CD4-positive, alpha-beta T cell treated with Interleukin-2 at 100 ng/mL for 4 hours (primary cell): ENCODE data around the gene C1orf56.

ENCODE experiments used
- DNase-seq: peaks from one replicate; pipeline ENCODE4 v3.0.0-alpha.2; 2020; ENCODE audit warnings: low spot score

C1orf56 gene

DNA sequence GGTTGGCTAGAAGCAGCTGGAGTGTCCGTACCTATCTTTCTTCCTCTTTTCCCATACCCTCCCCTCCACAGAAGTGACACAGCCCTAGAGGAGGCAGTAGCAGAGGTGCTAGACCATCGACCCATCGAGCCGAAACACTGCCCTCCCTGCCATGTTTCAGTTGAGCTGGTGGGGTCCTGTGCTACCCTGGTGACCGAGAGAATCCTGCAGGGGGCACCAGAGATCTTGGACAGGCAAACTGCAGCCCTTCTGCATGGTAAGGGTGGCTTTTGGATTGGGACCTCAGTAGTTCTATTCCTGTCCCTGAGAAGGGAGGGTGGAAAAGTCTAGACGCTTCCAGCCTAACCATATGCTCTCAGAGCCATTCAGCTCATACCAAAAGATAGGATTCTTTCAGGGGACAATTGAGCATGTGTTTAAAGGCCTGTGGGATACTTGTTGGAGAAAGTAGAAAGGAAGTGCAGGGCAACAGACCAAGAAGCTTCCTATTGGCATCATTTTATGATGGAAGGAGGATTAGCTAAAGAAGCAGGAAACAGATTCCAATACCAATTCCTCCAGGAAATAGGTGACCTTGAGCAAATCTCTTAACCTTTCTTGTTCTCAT, 22.9 kb upstream of the C1orf56 start:
- peak; percentile 91 for DNase-seq

GRCh38 chr1:151026460-151026859, 21.1 kb upstream of the C1orf56 start:
- DNase-seq, result no peak

- DNase-seq, result no peak
Observed at GRCh38 chr1:151032164-151032563, 15.4 kb upstream of the C1orf56 start.

DNA sequence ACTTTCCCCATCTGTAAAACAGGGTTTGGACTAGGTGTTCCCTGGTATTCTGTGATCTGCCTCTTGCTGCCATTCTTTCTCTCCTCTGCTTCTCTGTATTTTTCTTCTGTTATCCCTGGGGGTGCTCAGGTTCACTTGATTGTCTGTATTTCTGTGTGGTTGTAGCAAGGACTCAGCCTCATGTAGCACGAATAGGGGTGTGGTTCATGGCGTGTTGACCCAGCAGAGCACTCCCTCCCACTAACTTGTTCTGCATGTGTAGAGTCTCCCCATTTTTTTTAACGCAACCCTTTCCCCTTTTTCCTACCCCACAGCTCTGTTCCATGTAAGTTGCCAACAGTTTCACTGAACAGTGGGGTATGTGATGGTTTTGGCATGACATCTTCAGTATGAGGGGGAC, 12.4 kb upstream of the C1orf56 start:
- no peak for DNase-seq

- no peak for DNase-seq
Observed at GRCh38 chr1:151036356-151036755, 11.2 kb upstream of the C1orf56 start, which contains the start of gene BNIPL. BNIPL (plus strand) TSS chr1:151036586; CDS start chr1:151036726, 140 bp downstream.

DNA sequence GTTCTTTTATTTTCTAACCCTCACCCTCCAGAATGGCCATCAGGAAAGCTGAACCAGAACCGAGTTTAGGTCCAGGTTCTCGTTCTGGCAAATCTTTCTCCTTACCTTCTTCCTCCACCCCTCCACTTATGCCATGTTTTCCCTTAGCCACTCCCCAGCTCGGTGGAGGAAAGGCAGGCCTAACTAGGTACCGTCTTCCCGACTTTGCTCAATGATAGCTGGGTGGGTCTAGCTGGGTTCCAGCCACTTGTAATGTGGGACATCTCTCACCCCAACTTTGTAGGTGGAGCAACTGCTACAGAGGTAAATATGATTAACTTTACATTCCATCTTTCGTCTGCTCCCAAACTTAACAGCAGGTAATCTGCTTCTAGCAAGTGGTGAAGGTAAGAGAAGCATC, 10.5 kb upstream of the C1orf56 start:
- no peak for DNase-seq

DNA sequence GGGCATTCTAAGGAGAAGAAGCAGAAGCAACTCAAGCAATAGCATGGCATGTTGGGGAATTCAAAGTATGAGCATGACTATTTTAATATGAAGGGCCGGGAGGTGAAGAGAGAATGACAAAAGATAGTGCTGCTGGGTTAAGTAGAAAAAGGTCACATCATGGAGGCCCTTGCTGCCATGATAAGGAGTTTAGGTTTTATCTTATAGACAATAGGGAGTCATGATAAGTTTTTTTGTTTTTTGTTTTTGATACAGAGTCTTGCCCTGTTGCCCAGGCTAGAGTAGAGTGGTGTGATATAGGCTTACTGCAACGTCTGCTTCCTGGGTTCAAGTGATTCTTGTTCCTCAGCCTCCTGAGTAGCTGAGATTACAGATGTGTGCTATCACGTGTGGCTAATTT, 8.0 kb upstream of the C1orf56 start:
- no peak for DNase-seq

GRCh38 chr1:151043163-151043562, 4.4 kb upstream of the C1orf56 start:
- DNase-seq, result peak; percentile 26

- DNase-seq, result peak; percentile 65
Observed at GRCh38 chr1:151047925-151048644, 534 bp downstream of the C1orf56 start.

DNA sequence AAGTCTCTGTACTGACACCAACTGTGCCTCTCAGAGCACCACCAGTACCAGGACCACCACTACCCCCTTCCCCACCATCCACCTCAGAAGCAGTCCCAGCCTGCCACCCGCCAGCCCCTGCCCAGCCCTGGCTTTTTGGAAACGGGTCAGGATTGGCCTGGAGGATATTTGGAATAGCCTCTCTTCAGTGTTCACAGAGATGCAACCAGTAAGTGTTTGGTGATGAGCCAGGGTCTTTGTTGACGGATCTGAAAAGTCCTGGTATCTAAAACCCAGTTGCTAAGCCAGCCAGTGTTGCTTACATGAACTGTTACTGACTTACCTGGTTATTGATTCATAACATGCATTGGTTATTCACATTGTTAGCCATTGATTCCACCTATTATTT, 1.1 kb downstream of the C1orf56 start:
- no peak for DNase-seq

GRCh38 chr1:151049458-151049857, 1.9 kb downstream of the C1orf56 start:
- no peak for DNase-seq

- no peak for DNase-seq
Observed at GRCh38 chr1:151050051-151050688, 2.6 kb downstream of the C1orf56 start.

- no peak for DNase-seq
Observed at GRCh38 chr1:151051356-151052009, 3.9 kb downstream of the C1orf56 start.

- DNase-seq, result no peak
Observed at GRCh38 chr1:151054971-151055547, 7.5 kb downstream of the C1orf56 start.

DNA sequence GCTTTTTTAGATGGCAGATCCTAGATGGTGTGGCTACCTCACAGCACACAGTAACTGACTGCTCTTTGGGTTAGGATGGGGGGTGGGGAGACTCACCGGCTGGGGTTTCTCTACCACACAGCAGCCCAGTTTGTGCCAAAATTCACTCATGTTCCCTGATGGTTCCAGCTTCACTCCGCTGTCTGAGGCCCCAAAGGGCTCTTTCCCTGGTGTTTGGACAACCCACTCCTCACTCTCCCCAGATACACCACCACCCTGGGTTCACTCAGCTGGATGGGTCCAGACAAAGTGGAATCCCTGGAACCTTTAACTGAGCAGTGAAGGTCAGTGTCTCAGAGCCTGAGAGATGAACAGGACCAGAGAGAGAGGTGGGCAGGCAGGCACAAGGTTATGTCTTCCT, 8.0 kb downstream of the C1orf56 start:
- no peak for DNase-seq

DNA sequence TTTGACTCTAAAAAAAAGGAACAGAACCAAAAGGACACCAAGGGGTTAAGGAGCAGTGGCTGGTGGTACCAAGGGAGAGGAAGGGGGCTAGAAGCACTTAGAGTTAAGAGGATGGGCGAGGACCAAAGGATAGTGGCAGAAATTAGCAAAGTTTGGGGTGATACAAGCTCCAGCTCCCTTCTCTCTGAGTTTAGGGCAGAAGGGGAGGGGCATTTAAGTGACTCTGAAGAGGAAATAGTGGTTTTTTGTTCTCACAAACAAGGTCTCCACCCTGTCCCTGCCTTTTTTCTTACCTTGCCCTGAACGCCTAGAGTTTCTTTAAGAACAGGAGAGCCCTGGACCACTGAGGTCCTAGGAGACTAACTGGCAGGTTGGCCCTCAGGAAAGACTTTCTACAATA, 8.6 kb downstream of the C1orf56 start:
- peak; percentile 76 for DNase-seq

DNA sequence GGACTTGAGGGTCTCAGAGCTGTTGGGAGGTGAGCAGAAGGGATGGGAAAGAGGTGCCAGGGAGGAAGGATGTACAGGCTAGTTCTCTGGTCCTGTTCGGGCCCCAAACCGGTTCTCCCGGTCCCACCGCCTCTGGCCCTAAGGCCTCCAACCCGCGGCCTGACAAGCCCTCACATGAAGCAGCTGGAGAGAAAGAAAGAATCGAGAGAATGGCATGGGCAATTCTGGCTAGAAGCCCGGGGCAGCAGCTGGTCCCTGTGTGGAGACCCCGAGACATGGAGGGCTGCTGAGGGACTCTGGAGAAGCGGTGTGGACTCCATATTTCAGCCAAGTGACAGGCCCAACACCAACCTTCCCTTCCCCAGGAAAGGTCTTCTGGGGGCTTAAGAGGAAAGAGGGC, 11.1 kb downstream of the C1orf56 start:
- DNase-seq, result no peak

GRCh38 chr1:151059109-151060006, 11.8 kb downstream of the C1orf56 start, which contains the start of gene CDC42SE1:
CDC42SE1 (minus strand) TSS chr1:151059622; CDS start chr1:151055730, 3,892 bp downstream.
- peak; percentile 83 for DNase-seq

DNA sequence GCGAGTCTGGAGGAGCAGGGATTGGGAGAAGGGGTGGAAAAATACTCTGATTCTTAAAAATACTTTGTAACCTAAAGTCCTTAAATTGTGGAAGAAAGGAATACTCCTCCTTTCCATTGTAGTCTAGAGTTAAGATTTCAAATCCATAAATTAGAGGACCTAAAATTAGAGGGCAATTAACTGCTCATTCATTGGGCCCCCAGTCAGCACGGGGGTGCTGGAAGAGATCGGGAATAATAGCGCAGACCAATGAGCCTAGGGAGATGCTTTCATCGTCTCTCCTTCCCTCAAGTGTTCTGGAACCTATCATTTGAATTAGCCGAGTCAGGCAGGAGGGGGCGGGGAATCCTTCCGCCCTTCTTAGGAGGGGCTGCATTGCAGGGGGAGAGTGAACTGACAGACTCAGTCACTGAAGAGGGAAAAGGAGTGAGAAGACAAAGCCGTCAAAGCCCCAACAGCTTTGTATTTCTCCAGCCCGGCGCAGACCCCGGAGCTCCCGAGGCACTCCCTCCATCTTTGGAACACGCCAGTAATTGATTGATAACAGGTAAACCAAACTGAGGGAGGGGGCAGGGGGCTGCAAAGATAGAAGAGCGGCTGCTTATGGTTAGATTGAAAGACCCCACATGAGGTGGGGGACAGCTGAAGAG, 12.6 kb downstream of the C1orf56 start, which contains the start of gene MLLT11:
TSS of gene MLLT11 (plus strand) at position 391 of the 650 bp plus-strand sequence. CDS start 6,828 bp downstream, outside the sequence.
- peak; percentile 20 for DNase-seq

- no peak for DNase-seq
Observed at GRCh38 chr1:151060657-151061421, 13.3 kb downstream of the C1orf56 start.
